DOHH2 (cell line): Measurements from ENCODE around the gene TIGD1.
"Not testable (repeated sequence)": the region's sequence is repeated elsewhere in the genome, so short reads cannot be mapped to it uniquely, and the experiment has no call there.

ENCODE experiments used
- H3F3A ChIP-seq: fragments of 200-600 bp; sonication (generic), shearing (Covaris generic); 2 replicates; pipeline ENCODE4 v1.6.0; 2016; ENCODE audit warnings: antibody characterized with exemption, mild to moderate bottlenecking; ENCODE audit not compliant: control insufficient read depth, insufficient read depth
- H3K27ac ChIP-seq: fragments of 200-600 bp; sonication (generic); 2 replicates; pipeline ENCODE4 v1.5.1; 2014; ENCODE audit warnings: low read depth, mild to moderate bottlenecking, low read length, moderate library complexity
- H3K27me3 ChIP-seq: fragments of 200-600 bp; sonication (generic); 2 replicates; pipeline ENCODE4 v1.6.1; 2014; ENCODE audit warnings: mild to moderate bottlenecking, low read length, mixed read lengths; ENCODE audit not compliant: control insufficient read depth
- H3K36me3 ChIP-seq: fragments of 200-600 bp; sonication (generic); 2 replicates; pipeline ENCODE4 v1.6.1; 2014; ENCODE audit warnings: mild to moderate bottlenecking, low read length, moderate library complexity, mixed read lengths; ENCODE audit not compliant: control insufficient read depth
- H3K4me1 ChIP-seq: fragments of 200-600 bp; sonication (generic); 2 replicates; pipeline ENCODE4 v1.6.1; 2014; ENCODE audit warnings: mild to moderate bottlenecking, low read length, mixed read lengths; ENCODE audit not compliant: control insufficient read depth
- H3K4me2 ChIP-seq: fragments of 200-600 bp; sonication (generic); 2 replicates; pipeline ENCODE4 v1.6.0; 2014; ENCODE audit warnings: mild to moderate bottlenecking, low read length, moderate library complexity
- H3K4me3 ChIP-seq: fragments of 200-600 bp; sonication (generic); 2 replicates; pipeline ENCODE4 v1.5.1; 2014; ENCODE audit warnings: mild to moderate bottlenecking, low read length, mixed read lengths
- H3K79me2 ChIP-seq: fragments of 200-600 bp; sonication (generic); 2 replicates; pipeline ENCODE4 v1.6.1; 2014; ENCODE audit warnings: mild to moderate bottlenecking, low read length, mixed read lengths; ENCODE audit not compliant: control insufficient read depth
- H3K9me2 ChIP-seq: fragments of 200-600 bp; sonication (generic); replicated peaks from 2 replicates; pipeline ENCODE4 v1.6.1; 2014; ENCODE audit warnings: mild to moderate bottlenecking, low read length, mixed read lengths; ENCODE audit not compliant: control insufficient read depth
- H3K9me3 ChIP-seq: fragments of 200-600 bp; sonication (generic); 2 replicates; pipeline ENCODE4 v1.6.1; 2014; ENCODE audit warnings: antibody characterized with exemption, low read length, mixed read lengths; ENCODE audit not compliant: control insufficient read depth, insufficient read depth
- H4K20me1 ChIP-seq: fragments of 200-600 bp; sonication (generic); 2 replicates; pipeline ENCODE4 v1.6.0; 2014; ENCODE audit warnings: low read depth, mild to moderate bottlenecking, antibody characterized with exemption, low read length, moderate library complexity; ENCODE audit not compliant: control insufficient read depth, insufficient read depth
- CTCF ChIP-seq: fragments of 200-600 bp; sonication (generic); IDR thresholded peaks from one replicate; pipeline ENCODE4 v1.5.1; 2014; ENCODE audit warnings: antibody characterized with exemption, mild to moderate bottlenecking, low read depth, low read length; ENCODE audit not compliant: poor library complexity, severe bottlenecking
- EZH2phosphoT487 ChIP-seq: fragments of 200-600 bp; sonication (generic); IDR thresholded peaks from 2 replicates; pipeline ENCODE4 v1.6.1; 2017; ENCODE audit warnings: borderline replicate concordance, mild to moderate bottlenecking, antibody characterized with exemption, low read length, moderate library complexity, mixed read lengths

The TIGD1 gene

DNA sequence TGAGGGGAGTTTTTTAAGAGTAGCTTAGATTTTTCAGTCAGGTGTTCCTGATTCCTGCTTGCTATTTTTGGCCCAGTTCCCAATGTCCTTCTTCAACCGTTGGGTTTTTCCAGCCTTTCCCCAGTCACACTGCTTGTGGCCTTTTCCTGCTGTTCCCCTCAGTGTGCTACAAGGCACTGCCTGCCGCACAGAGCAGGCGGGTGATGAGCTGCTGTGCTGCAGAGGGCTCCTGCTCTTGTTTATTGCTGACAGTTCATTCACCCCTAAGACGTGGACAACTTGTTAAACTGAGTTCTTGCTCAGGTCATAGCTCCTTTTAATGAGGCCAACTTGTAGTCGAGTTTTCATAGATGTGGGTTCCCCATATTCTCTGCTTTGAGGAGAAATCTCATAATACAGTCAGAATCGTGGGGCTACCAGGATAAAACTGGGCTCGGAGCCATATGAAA is 20.7 kb upstream of the TIGD1 start:
- H3K9me3 ChIP-seq: no peaks in the 10 kb centered on the region
- H3K9me2 ChIP-seq: no peaks in the 10 kb centered on the region
- no peak overlapping the region for H3K4me2 ChIP-seq
- H4K20me1 ChIP-seq: no peaks in the 10 kb centered on the region
- H3K4me3 ChIP-seq: no peak overlapping the region
- H3K79me2 ChIP-seq: no peaks in the 10 kb centered on the region
- peaks cover 44% of the 10 kb centered on the region for H3K36me3 ChIP-seq
- TF ChIP-seq CTCF (no peak), EZH2phosphoT487 (no peak)
- no peaks in the 10 kb centered on the region for H3F3A ChIP-seq
- peaks cover under 1% of the 10 kb centered on the region; the same call in 1 of the 2 replicates for H3K4me1 ChIP-seq
- no peak overlapping the region for H3K27ac ChIP-seq
- H3K27me3 ChIP-seq: no peaks in the 10 kb centered on the region

DNA sequence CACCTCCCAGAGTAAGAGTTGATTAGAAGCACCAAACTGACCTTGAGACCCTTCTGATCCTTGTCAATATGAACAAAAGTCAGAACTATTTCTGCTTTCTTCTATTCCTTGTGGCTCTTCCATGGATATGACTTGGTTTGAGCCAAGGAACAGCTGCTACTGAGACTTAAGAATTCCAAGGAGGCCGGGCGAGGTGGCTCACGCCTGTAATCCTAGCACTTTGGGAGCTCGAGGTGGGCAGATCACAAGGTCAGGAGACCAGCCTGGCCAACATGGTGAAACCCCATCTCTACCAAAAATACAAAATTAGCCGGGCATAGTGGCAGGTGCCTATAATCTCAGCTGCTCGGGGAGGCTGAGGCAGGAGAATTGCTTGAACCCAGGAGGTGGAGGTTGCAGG is 20.1 kb upstream of the TIGD1 start:
- not testable (repeated sequence) for H3K9me3 ChIP-seq, H3K79me2 ChIP-seq
- peaks cover 48% of the 10 kb centered on the region for H3K36me3 ChIP-seq

GRCh38 chr2:232569541-232569940 is 19.2 kb upstream of the TIGD1 start:
- no peak for TF ChIP-seq CTCF
- no peak for TF ChIP-seq EZH2phosphoT487
- Histone ChIP-seq H3K27me3 (no peaks in the 10 kb centered on the region), H4K20me1 (no peaks in the 10 kb centered on the region), H3K9me3 (no peaks in the 10 kb centered on the region), H3K9me2 (no peaks in the 10 kb centered on the region), H3K36me3 (peaks cover 55% of the 10 kb centered on the region), H3K4me3 (no peak overlapping the region), H3K4me1 (no peaks in the 10 kb centered on the region), H3K27ac (no peak overlapping the region), H3K79me2 (no peaks in the 10 kb centered on the region), H3F3A (no peaks in the 10 kb centered on the region), H3K4me2 (no peak overlapping the region)

More for the DNA sequence above, 20.1 kb upstream of the TIGD1 start:
- not testable (repeated sequence) for H3K4me3 ChIP-seq, H3F3A ChIP-seq, H3K4me2 ChIP-seq, H4K20me1 ChIP-seq, H3K27me3 ChIP-seq, H3K27ac ChIP-seq, H3K9me2 ChIP-seq, H3K4me1 ChIP-seq

- Histone ChIP-seq H4K20me1 (no peaks in the 10 kb centered on the region), H3K4me2 (no peak overlapping the region), H3K4me3 (no peak overlapping the region), H3K79me2 (no peaks in the 10 kb centered on the region), H3F3A (no peaks in the 10 kb centered on the region), H3K4me1 (no peaks in the 10 kb centered on the region), H3K9me3 (no peaks in the 10 kb centered on the region), H3K9me2 (no peaks in the 10 kb centered on the region), H3K27me3 (no peaks in the 10 kb centered on the region), H3K27ac (no peak overlapping the region), H3K36me3 (peaks cover 63% of the 10 kb centered on the region)
- TF ChIP-seq EZH2phosphoT487 (no peak), CTCF (no peak)
Measured at GRCh38 chr2:232568161-232568560, 17.8 kb upstream of the TIGD1 start.
